Measurements from ENCODE around the gene PRKCG. TPM values are rescaled to one million over a fixed set of nuclear protein-coding genes. Genes with fewer than 3 reads are reported as not detected.

The PRKCG gene
- total RNA-seq, 1 experiment from 2014 or later, result 0.84 TPM

- Histone ChIP-seq H3K4me1 (ENCODE audit: insufficient read depth, low read length, poor library complexity, severe bottlenecking) (peaks cover 14% of the 10 kb centered on the region), H3K27me3 (replicated peaks; ENCODE audit: insufficient read depth, low read depth, low read length, poor library complexity) (no peaks in the 10 kb centered on the region), H3K27ac (ENCODE audit: low read depth, low read length, poor library complexity, severe bottlenecking) (no peak overlapping the region), H3K9me3 (ENCODE audit: low read depth, low read length, poor library complexity, severe bottlenecking) (no peaks in the 10 kb centered on the region), H3K4me3 (ENCODE audit: low read depth, low read length, poor library complexity, severe bottlenecking) (no peak overlapping the region), H3K36me3 (ENCODE audit: insufficient read depth, low read length, poor library complexity, severe bottlenecking) (peaks cover 17% of the 10 kb centered on the region)
- intact Hi-C loops (cut with micrococcal nuclease; ENCODE audit: unreplicated experiment), result no loop called here
- POLR2A ChIA-PET (ENCODE audit: low non-redundant PET), result no interaction called here
- TF ChIP-seq, protein P1, sequence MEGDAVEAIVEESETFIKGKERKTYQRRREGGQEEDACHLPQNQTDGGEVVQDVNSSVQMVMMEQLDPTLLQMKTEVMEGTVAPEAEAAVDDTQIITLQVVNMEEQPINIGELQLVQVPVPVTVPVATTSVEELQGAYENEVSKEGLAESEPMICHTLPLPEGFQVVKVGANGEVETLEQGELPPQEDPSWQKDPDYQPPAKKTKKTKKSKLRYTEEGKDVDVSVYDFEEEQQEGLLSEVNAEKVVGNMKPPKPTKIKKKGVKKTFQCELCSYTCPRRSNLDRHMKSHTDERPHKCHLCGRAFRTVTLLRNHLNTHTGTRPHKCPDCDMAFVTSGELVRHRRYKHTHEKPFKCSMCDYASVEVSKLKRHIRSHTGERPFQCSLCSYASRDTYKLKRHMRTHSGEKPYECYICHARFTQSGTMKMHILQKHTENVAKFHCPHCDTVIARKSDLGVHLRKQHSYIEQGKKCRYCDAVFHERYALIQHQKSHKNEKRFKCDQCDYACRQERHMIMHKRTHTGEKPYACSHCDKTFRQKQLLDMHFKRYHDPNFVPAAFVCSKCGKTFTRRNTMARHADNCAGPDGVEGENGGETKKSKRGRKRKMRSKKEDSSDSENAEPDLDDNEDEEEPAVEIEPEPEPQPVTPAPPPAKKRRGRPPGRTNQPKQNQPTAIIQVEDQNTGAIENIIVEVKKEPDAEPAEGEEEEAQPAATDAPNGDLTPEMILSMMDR (conservative IDR thresholded peaks at IDR 0.05; ENCODE audit: low read depth, low read length), result no peak
- TF ChIP-seq EZH2 (IDR thresholded peaks at IDR 0.05; ENCODE audit: borderline replicate concordance, low read depth, low read length, poor library complexity, severe bottlenecking), result no peak
- CTCF ChIA-PET, result interaction anchor here (0.6 kb wide), 1 partner anchor 153 kb away, joined by 4 read pairs; no protein-coding TSS in a partner anchor
- no TSS peak for BruUV-seq (replicated peaks)
- DNase-seq (ENCODE audit: low spot score), result no peak
These were observed 5.3 kb upstream of the PRKCG start for GRCh38 chr19:53876651-53877224.

GRCh38 chr19:53877361-53877766 lies 4.6 kb upstream of the PRKCG start:
- intact Hi-C loops (cut with micrococcal nuclease; ENCODE audit: unreplicated experiment), result no loop called here
- no peak overlapping the region for H3K4me3 ChIP-seq (ENCODE audit: low read depth, low read length, poor library complexity, severe bottlenecking)
- CTCF ChIA-PET, result no interaction called here
- no peak for DNase-seq (ENCODE audit: low spot score)
- peaks cover 17% of the 10 kb centered on the region for H3K4me1 ChIP-seq (ENCODE audit: insufficient read depth, low read length, poor library complexity, severe bottlenecking)
- BruUV-seq (replicated peaks), result no TSS peak
- POLR2A ChIA-PET (ENCODE audit: low non-redundant PET), result no interaction called here
- H3K27me3 ChIP-seq (replicated peaks; ENCODE audit: insufficient read depth, low read depth, low read length, poor library complexity), result peaks cover 2% of the 10 kb centered on the region
- peaks cover 17% of the 10 kb centered on the region for H3K36me3 ChIP-seq (ENCODE audit: insufficient read depth, low read length, poor library complexity, severe bottlenecking)
- TF ChIP-seq, protein P1 (conservative IDR thresholded peaks at IDR 0.05; ENCODE audit: low read depth, low read length), result no peak
- no peak for TF ChIP-seq EZH2 (IDR thresholded peaks at IDR 0.05; ENCODE audit: borderline replicate concordance, low read depth, low read length, poor library complexity, severe bottlenecking)
- H3K27ac ChIP-seq (ENCODE audit: low read depth, low read length, poor library complexity, severe bottlenecking), result no peak overlapping the region
- H3K9me3 ChIP-seq (ENCODE audit: low read depth, low read length, poor library complexity, severe bottlenecking), result no peaks in the 10 kb centered on the region

- Histone ChIP-seq H3K27me3 (replicated peaks; ENCODE audit: insufficient read depth, low read depth, low read length, poor library complexity) (peaks cover 16% of the 10 kb centered on the region), H3K36me3 (ENCODE audit: insufficient read depth, low read length, poor library complexity, severe bottlenecking) (peaks cover 16% of the 10 kb centered on the region), H3K4me3 (ENCODE audit: low read depth, low read length, poor library complexity, severe bottlenecking) (peak overlapping the region; percentile 51), H3K27ac (ENCODE audit: low read depth, low read length, poor library complexity, severe bottlenecking) (peak overlapping the region; percentile 60), H3K9me3 (ENCODE audit: low read depth, low read length, poor library complexity, severe bottlenecking) (no peaks in the 10 kb centered on the region), H3K4me1 (ENCODE audit: insufficient read depth, low read length, poor library complexity, severe bottlenecking) (peaks cover 28% of the 10 kb centered on the region)
- no peak for DNase-seq (ENCODE audit: low spot score)
- TF ChIP-seq EZH2 (IDR thresholded peaks at IDR 0.05; ENCODE audit: borderline replicate concordance, low read depth, low read length, poor library complexity, severe bottlenecking), result no peak
- TF ChIP-seq, protein P1 (conservative IDR thresholded peaks at IDR 0.05; ENCODE audit: low read depth, low read length), result no peak
- POLR2A ChIA-PET (ENCODE audit: low non-redundant PET), result no interaction called here
- intact Hi-C loops (cut with micrococcal nuclease; ENCODE audit: unreplicated experiment), result no loop called here
- no TSS peak for BruUV-seq (replicated peaks)
- CTCF ChIA-PET, result interaction anchor here (0.5 to 1.5 kb wide), 4 partner anchors 12 to 153 kb away, joined by 3 to 8 read pairs (median 4); partner anchors contain the start of gene MYADM
These were observed 3.2 kb upstream of the PRKCG start for GRCh38 chr19:53878776-53879139.
